GM21717 (cell line): Measurements from ENCODE around the gene HEPACAM.
"Not testable (repeated sequence)": the region's sequence is repeated elsewhere in the genome, so short reads cannot be mapped to it uniquely, and the experiment has no call there.

Experiments
- ATAC-seq: cut with Tn5 transposase; IDR thresholded peaks from one replicate; pipeline ENCODE4 v1.9.1; 2021; ENCODE audit warnings: mild to moderate bottlenecking, moderate library complexity; ENCODE audit not compliant: unreplicated experiment

HEPACAM gene

GRCh38 chr11:124935548-124936514 is at the start of gene HEPACAM:
Gene HEPACAM (minus strand): TSS chr11:124936047. CDS start chr11:124936006, 41 bp downstream.
- no peak for ATAC-seq

- no peak for ATAC-seq
Measured at GRCh38 chr11:124984512-124984854, 48.6 kb upstream of the HEPACAM start.

- ATAC-seq = no peak
Measured at GRCh38 chr11:124983674-124984511, 48.0 kb upstream of the HEPACAM start.

GRCh38 chr11:124982043-124982442 is 46.2 kb upstream of the HEPACAM start:
- no peak for ATAC-seq

GRCh38 chr11:124978316-124978715 is 42.5 kb upstream of the HEPACAM start:
- no peak for ATAC-seq

- no peak for ATAC-seq
Measured at GRCh38 chr11:124977006-124977405, 41.2 kb upstream of the HEPACAM start.

- no peak for ATAC-seq
Measured at GRCh38 chr11:124976531-124976930, 40.7 kb upstream of the HEPACAM start.

- no peak for ATAC-seq
Measured at GRCh38 chr11:124971810-124972209, 36.0 kb upstream of the HEPACAM start.

GRCh38 chr11:124970925-124971324 is 35.1 kb upstream of the HEPACAM start:
- no peak for ATAC-seq

GRCh38 chr11:124968197-124968596 is 32.4 kb upstream of the HEPACAM start:
- not testable (repeated sequence) for ATAC-seq

- ATAC-seq = peak; percentile 90
Measured at GRCh38 chr11:124961972-124962609, 26.2 kb upstream of the HEPACAM start.

- ATAC-seq = no peak
Measured at GRCh38 chr11:124955035-124955434, 19.2 kb upstream of the HEPACAM start.

GRCh38 chr11:124954590-124954955 is 18.7 kb upstream of the HEPACAM start:
- ATAC-seq = no peak

GRCh38 chr11:124953753-124954589 is 18.1 kb upstream of the HEPACAM start, which contains the start of gene CCDC15:
Gene CCDC15 (plus strand): TSS chr11:124954202. CDS start chr11:124954733, 531 bp downstream.
- peak; percentile 99 for ATAC-seq

- ATAC-seq = no peak
Measured at GRCh38 chr11:124951341-124951740, 15.5 kb upstream of the HEPACAM start.

- no peak for ATAC-seq
Measured at GRCh38 chr11:124950601-124951330, 14.9 kb upstream of the HEPACAM start.

- no peak for ATAC-seq
Measured at GRCh38 chr11:124946735-124947141, 10.9 kb upstream of the HEPACAM start.

- no peak for ATAC-seq
Measured at GRCh38 chr11:124945826-124946225, 10.0 kb upstream of the HEPACAM start.

- no peak for ATAC-seq
Measured at GRCh38 chr11:124944565-124944964, 8.7 kb upstream of the HEPACAM start.

- no peak for ATAC-seq
Measured at GRCh38 chr11:124943741-124944140, 7.9 kb upstream of the HEPACAM start.
